Right atrium auricular region (tissue), 2 donors: Measurements from ENCODE around the gene FERMT1. TPM values are rescaled to one million over a fixed set of nuclear protein-coding genes. Genes with fewer than 3 reads are reported as not detected.
"Not testable (repeated sequence)": the region's sequence is repeated elsewhere in the genome, so short reads cannot be mapped to it uniquely, and the experiment has no call there.

Experiments
- DNase-seq: peaks from one replicate; pipeline ENCODE4 v3.0.0-alpha.2; 2019; ENCODE audit warnings: low spot score
- H3K27ac ChIP-seq, 2 donors: fragments of 200-600 bp; sonication (generic); 1 replicate in 1 of 2; 2 replicates in 1 of 2; pipeline ENCODE4 v1.5.1; 2016 to 2019
- H3K27me3 ChIP-seq, 2 donors: fragments of 200-600 bp; sonication (generic); one replicate each; pipeline versions ENCODE4 v1.5.1 to v1.6.0; 2017 to 2019
- H3K36me3 ChIP-seq: fragments of 200-600 bp; sonication (generic); one replicate; pipeline ENCODE4 v1.5.1; 2016
- H3K4me1 ChIP-seq, 2 donors: fragments of 200-600 bp; sonication (generic); one replicate each; pipeline versions ENCODE4 v1.5.1 to v1.6.0; 2017 to 2019
- H3K4me3 ChIP-seq, 2 donors: fragments of 200-600 bp; sonication (generic); 1 replicate in 1 of 2; 2 replicates in 1 of 2; pipeline ENCODE4 v1.5.1; 2017 to 2019; ENCODE audit warnings: mild to moderate bottlenecking in 1 of 2, moderate library complexity in 1 of 2
- H3K9me3 ChIP-seq, 2 donors: fragments of 200-600 bp; sonication (generic); one replicate each; pipeline ENCODE4 v1.5.1; 2019
- CTCF ChIP-seq, 2 donors: fragments of 200-600 bp; sonication (generic); IDR thresholded peaks; one replicate each; pipeline ENCODE4 v1.5.1; 2019; ENCODE audit warnings: antibody characterized with exemption in 2 of 2
- total RNA-seq, 2 donors: library from RNA; depleted of rRNA; stranded (reverse); fragments of >200 nt; gene quantifications; one replicate each; pipeline ENCODE4 v1.1.0, GENCODE V29; 2016

The FERMT1 gene
- total RNA-seq, 2 donors from 2014 or later: 0.67 to 1.5 TPM

GRCh38 chr20:6114696-6115095 is 8.1 kb downstream of the FERMT1 start:
- Histone ChIP-seq H3K9me3 (peaks cover 0 to 14% of the 10 kb centered on the region in 2 donors), H3K36me3 (peaks cover 14% of the 10 kb centered on the region), H3K27ac (no peak overlapping the region), H3K4me3 (no peak overlapping the region), H3K27me3 (no peaks in the 10 kb centered on the region), H3K4me1 (no peaks in the 10 kb centered on the region)
- no peak for DNase-seq
- no peak for TF ChIP-seq CTCF (IDR thresholded peaks at IDR 0.05)

- Histone ChIP-seq H3K27me3 (no peaks in the 10 kb centered on the region), H3K9me3 (peaks cover 0 to 14% of the 10 kb centered on the region in 2 donors), H3K4me1 (no peaks in the 10 kb centered on the region), H3K36me3 (peaks cover 14% of the 10 kb centered on the region), H3K4me3 (no peak overlapping the region), H3K27ac (no peak overlapping the region)
- no peak for DNase-seq
- TF ChIP-seq CTCF (IDR thresholded peaks at IDR 0.05): no peak
Measured at GRCh38 chr20:6113951-6114350, 8.9 kb downstream of the FERMT1 start.

GRCh38 chr20:6112965-6113364 is 9.9 kb downstream of the FERMT1 start:
- not testable (repeated sequence) for H3K27me3 ChIP-seq, H3K4me1 ChIP-seq, DNase-seq, H3K4me3 ChIP-seq, H3K27ac ChIP-seq
- H3K9me3 ChIP-seq: peaks cover 0 to 14% of the 10 kb centered on the region in 2 donors
- peaks cover 14% of the 10 kb centered on the region for H3K36me3 ChIP-seq

GRCh38 chr20:6108330-6108729 is 14.5 kb downstream of the FERMT1 start:
- Histone ChIP-seq H3K27ac (no peak overlapping the region), H3K4me3 (no peak overlapping the region), H3K4me1 (no peaks in the 10 kb centered on the region), H3K9me3 (no peaks in the 10 kb centered on the region), H3K36me3 (no peaks in the 10 kb centered on the region), H3K27me3 (no peaks in the 10 kb centered on the region)
- DNase-seq: no peak
- no peak for TF ChIP-seq CTCF (IDR thresholded peaks at IDR 0.05)

- TF ChIP-seq CTCF (IDR thresholded peaks at IDR 0.05): no peak
Measured at GRCh38 chr20:6104493-6105188, 18.2 kb downstream of the FERMT1 start.

GRCh38 chr20:6103301-6103700 is 19.5 kb downstream of the FERMT1 start:
- Histone ChIP-seq H3K27me3 (no peaks in the 10 kb centered on the region), H3K27ac (no peak overlapping the region), H3K36me3 (no peaks in the 10 kb centered on the region), H3K4me1 (no peaks in the 10 kb centered on the region), H3K4me3 (no peak overlapping the region), H3K9me3 (no peaks in the 10 kb centered on the region)
- no peak for DNase-seq
- TF ChIP-seq CTCF (IDR thresholded peaks at IDR 0.05): no peak

More at GRCh38 chr20:6104493-6105188, 18.2 kb downstream of the FERMT1 start:
- DNase-seq: no peak
- H3K27ac ChIP-seq: no peak overlapping the region
- no peaks in the 10 kb centered on the region for H3K9me3 ChIP-seq
- no peaks in the 10 kb centered on the region for H3K4me1 ChIP-seq
- H3K4me3 ChIP-seq: no peak overlapping the region
- no peaks in the 10 kb centered on the region for H3K27me3 ChIP-seq
- H3K36me3 ChIP-seq: no peaks in the 10 kb centered on the region
